Measurements from ENCODE around the gene CHGA. TPM values are rescaled to one million over a fixed set of nuclear protein-coding genes. Genes with fewer than 3 reads are reported as not detected.

Gene CHGA
- total RNA-seq, 1 donor from 2014 or later, result under 0.01 TPM

GRCh38 chr14:92931681-92932447, 8.9 kb downstream of the CHGA start:
- DNase-seq, result no peak

DNA sequence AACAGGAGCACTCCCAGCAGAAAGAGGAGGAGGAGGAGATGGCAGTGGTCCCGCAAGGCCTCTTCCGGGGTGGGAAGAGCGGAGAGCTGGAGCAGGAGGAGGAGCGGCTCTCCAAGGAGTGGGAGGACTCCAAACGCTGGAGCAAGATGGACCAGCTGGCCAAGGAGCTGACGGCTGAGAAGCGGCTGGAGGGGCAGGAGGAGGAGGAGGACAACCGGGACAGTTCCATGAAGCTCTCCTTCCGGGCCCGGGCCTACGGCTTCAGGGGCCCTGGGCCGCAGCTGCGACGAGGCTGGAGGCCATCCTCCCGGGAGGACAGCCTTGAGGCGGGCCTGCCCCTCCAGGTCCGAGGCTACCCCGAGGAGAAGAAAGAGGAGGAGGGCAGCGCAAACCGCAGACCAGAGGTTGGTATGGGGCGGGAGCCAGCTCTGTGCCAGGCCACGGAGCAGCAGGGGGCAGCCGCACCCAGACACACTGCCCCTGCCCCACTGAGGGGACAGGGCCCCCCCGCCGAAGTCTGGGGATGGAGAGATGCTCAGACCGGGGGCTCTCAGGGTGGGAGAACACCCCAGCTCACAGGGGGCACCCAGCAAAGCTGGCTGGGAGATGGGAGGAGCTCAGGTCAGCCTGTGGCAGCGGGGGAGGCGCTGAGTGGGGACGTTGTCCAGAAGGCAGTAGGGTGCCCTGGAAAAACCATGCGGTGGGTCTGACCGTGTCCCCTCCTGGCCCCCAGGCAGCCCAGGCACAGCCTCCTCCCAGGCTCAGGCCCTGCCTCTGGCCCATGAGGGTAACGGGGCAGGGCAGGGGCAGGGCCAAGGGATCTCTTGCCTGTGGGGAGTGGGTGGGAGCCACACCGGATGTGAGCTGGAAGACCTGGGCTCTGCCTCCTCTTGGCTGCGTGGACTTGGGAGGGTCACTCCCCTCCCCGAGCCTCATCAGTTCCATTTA, 9.8 kb downstream of the CHGA start:
- no peak for DNase-seq

GRCh38 chr14:92933481-92933880, 10.5 kb downstream of the CHGA start:
- no peak for DNase-seq

- DNase-seq, result no peak
Measured at GRCh38 chr14:92934196-92935085, 11.5 kb downstream of the CHGA start.

- DNase-seq, result no peak
Measured at GRCh38 chr14:92935446-92935845, 12.5 kb downstream of the CHGA start.

DNA sequence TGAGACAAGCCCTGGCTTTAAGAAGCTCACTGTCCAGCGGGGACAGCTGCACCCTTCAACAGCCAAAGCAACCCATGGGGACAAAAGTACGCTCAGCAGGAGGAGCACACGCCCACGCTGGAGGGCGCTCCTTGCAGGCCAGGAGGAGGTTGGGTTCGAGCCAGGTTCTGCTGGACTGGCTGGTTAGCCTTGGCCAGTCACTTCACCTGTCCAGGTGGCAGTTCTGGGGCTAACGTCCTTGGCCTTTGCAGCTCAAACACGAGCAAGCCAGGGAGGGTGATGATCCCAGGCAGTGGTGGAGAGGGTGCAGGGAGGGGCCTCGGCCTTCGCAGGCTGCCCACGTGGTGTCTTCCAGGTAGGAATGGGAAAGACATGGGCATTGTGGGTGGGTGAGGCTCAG, 13.1 kb downstream of the CHGA start:
- no peak for DNase-seq

GRCh38 chr14:92937051-92937937, 14.3 kb downstream of the CHGA start:
- DNase-seq, result no peak

GRCh38 chr14:92938235-92938875, 15.4 kb downstream of the CHGA start:
- no peak for DNase-seq

DNA sequence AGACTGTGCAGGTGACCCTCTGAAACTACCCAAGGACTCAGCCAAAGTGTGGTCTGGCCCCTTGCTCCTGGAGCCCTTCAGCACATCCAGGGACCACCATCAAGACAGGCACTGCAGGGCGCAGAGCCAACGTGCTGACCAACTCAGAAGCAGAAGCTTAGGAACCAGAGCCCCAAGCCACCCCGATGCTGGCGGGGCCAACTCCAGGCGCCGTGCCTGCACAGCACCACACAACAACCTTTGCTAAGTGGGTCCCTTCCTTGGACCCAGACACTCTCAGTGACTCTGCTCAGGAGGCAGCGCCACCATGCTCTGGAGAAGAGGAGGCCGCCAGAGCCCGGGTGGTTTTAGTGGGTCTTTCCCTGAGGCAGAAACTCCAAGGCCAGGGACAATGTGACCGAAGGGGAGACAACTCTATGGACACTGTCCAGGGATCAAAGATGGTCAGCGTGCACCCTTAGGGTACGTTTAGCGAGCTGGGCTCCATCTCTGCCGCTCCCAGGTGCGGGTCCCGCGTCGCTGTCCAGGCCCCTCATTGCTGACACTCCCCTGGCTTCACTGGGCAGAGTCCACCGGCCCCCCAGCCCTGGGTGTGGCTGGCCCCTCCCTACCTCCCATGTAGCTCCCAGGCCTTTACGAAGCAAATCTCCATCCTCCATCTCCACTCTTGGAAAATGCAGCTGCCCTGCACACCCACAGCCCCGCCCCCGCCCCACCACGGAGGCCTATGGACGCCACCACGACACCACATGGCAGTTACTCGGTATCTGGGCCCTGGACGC, 16.1 kb downstream of the CHGA start:
- no peak for DNase-seq

- DNase-seq, result no peak
Measured at GRCh38 chr14:92939699-92940098, 16.7 kb downstream of the CHGA start.

DNA sequence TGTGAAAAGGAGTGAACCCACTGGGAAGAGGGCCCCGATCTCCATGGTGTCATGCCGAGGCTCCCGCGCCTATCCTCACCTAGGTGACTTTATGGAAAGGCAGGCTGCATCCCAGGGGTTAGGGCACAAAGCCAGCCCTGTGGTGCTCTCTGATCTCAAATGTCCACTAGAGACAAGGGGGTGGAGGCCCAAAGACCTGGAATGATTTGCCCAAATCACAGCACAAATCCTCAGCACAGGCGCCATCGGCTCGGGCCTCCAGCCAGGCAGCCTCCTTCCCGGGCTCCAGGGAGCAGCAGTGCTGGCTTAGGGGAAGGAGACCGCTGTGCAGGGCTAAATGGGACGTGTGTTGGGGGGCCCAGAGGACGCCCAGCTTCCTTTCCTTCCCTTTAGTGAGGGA, 17.6 kb downstream of the CHGA start:
- no peak for DNase-seq

DNA sequence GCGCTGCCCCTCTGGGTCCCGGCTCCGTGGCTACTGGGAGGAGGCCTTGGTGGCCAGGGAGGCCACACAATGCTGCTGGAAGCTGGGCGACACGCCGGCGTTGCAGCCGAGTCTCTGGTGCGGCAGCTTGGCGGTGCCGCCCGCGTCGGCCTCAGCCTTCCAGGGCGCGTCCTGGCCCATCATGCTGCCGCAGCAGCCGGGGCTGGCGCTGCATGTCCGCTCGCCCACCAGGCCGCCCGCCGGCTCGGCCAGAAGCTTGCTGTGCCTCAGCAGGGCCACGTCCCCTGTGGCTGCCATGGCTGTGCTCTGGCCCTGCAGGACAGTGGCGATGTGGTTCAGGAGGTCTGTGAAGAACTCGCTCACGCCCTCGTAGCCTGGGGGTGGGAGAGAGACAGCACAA, 18.6 kb downstream of the CHGA start:
- no peak for DNase-seq

DNA sequence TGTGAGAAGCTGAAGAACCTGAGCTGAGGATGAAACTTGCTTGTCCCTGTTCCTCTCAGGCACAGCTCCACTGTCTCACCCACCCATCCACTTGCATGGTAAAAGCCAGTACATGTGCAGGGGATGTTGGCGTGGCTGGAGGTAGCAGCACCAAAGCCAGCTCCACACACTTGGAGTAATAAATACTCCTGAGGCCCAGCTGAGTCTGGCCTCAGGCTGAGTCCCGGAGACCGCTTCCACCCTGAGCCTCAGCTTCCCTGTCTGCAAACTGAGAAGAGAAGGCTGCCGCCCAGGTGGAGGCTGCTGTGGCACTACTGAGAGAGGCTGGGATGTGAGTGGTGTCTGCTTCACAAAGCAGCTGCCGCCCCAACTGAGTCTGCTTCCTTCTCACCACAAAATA, 19.2 kb downstream of the CHGA start:
- no peak for DNase-seq

- no peak for DNase-seq
Measured at GRCh38 chr14:92942576-92942975, 19.6 kb downstream of the CHGA start.

DNA sequence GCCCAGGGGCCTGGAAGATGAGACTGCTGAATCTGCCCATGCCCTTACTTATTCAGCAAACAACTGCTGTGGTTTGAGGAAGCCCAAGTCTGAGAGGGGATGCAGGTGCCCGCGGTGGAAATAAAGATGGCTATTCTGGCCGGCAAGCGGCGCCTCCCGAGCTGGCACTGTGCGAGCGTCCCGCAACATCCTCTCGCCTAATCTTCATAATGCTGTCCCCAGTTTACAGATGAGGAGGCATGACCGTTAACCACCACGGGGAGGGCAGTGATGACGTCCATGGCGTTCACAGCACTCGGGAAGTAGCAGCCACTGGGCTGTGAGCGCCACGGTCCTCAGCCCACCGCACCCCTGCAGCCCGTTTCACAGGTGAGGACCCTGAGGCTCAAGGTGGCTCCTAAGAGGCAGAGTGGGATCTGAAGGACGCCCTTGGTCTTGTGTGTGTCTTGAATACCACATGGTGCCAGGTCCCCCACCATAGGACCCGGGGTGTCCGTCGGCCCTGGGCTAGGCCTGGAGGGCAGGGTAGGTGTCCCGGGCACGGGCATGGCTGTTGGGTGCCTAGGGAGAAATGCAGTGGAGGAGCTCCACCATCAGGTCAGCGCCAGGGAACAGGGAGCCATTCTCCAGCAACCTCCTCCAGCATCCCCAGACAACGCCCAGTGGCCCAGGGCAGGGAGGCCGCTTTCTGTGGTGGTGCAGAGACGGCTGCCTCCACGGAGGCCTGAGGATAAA, 20.2 kb downstream of the CHGA start:
- DNase-seq, result no peak

- no peak for DNase-seq
Measured at GRCh38 chr14:92943855-92944570, 21.1 kb downstream of the CHGA start.

DNA sequence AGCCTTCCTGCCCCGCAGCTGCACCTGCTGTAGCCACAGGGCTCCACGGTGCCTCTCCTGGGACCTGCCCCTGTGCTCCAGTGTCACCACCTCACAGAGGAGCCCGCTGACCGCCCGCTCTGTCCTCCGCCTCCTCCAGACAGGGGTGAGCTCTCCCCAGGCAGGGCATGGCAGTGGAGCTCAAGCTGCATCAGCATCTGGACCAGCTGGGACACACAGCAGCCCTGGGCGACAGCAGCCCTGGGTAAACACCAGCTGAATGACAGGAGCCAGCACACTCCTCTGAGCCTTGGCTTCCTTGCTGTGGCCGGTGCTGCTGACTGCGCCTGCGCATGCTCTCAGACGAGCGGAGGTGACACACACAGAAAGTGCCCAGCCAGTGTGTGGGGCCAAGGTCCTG, 22.0 kb downstream of the CHGA start:
- no peak for DNase-seq

- DNase-seq, result no peak
Measured at GRCh38 chr14:92945544-92945943, 22.6 kb downstream of the CHGA start.

All from dermis blood vessel endothelial cell (primary cell).